GM23338 (cell line): ENCODE measurements around the gene HACE1. TPM values are rescaled to one million over a fixed set of nuclear protein-coding genes. Genes with fewer than 3 reads are reported as not detected.

Experiments used
- ATAC-seq: fragments of 200-7000 bp; cut with Tn5 transposase; 3 replicates; pipeline ENCODE4 v1.9.1; 2020
- DNase-seq: peaks from one replicate; pipeline ENCODE4 v3.0.0-alpha.2; 2015; ENCODE audit warnings: low spot score
- H2AFZ ChIP-seq: fragments of 200-600 bp; sonication (generic); 2 replicates; pipeline ENCODE4 v1.8.0; 2016; ENCODE audit warnings: antibody characterized with exemption, mild to moderate bottlenecking, moderate library complexity
- H3F3A ChIP-seq: fragments of 200-600 bp; sonication (generic); replicated peaks from 2 replicates; pipeline ENCODE4 v1.8.0; 2017; ENCODE audit warnings: antibody characterized with exemption, mixed run types, low read depth
- H3K27ac ChIP-seq: fragments of 200-600 bp; sonication (generic); 2 replicates; pipeline ENCODE4 v1.6.1; 2016; ENCODE audit warnings: low read depth
- H3K27me3 ChIP-seq: fragments of 200-600 bp; sonication (generic); 2 replicates; pipeline ENCODE4 v1.8.0; 2016; ENCODE audit warnings: mild to moderate bottlenecking, mixed run types, moderate library complexity; ENCODE audit not compliant: insufficient read depth
- H3K36me3 ChIP-seq: fragments of 200-600 bp; sonication (generic); 2 replicates; pipeline ENCODE4 v1.8.0; 2016; ENCODE audit warnings: mild to moderate bottlenecking; ENCODE audit not compliant: insufficient read depth
- H3K4me1 ChIP-seq: fragments of 200-600 bp; sonication (generic); 2 replicates; pipeline ENCODE4 v1.8.0; 2016; ENCODE audit warnings: mild to moderate bottlenecking, moderate library complexity; ENCODE audit not compliant: insufficient read depth
- H3K4me2 ChIP-seq: fragments of 200-600 bp; sonication (generic); 2 replicates; pipeline ENCODE4 v1.7.1; 2017; ENCODE audit warnings: mixed run types
- H3K4me3 ChIP-seq: fragments of 200-600 bp; sonication (generic); 2 replicates; pipeline ENCODE4 v1.6.1; 2016; ENCODE audit warnings: mixed run types
- H3K79me2 ChIP-seq: fragments of 200-600 bp; sonication (generic); replicated peaks from 2 replicates; pipeline ENCODE4 v1.8.0; 2017; ENCODE audit warnings: mild to moderate bottlenecking; ENCODE audit not compliant: insufficient read depth
- H3K9me2 ChIP-seq: fragments of 200-600 bp; sonication (generic); 2 replicates; pipeline ENCODE4 v1.8.0; 2017; ENCODE audit not compliant: insufficient read depth
- H4K20me1 ChIP-seq: fragments of 200-600 bp; sonication (generic); replicated peaks from 2 replicates; pipeline ENCODE4 v1.8.0; 2017; ENCODE audit warnings: mild to moderate bottlenecking; ENCODE audit not compliant: insufficient read depth
- H3K27ac Mint-ChIP-seq: 2 replicates; pipeline ENCODE4 v1.8.0; 2020; ENCODE audit warnings: inconsistent platforms, mild to moderate bottlenecking, moderate library complexity, mixed read lengths
- H3K27me3 Mint-ChIP-seq: 3 replicates; pipeline ENCODE4 v1.8.0; 2022; ENCODE audit warnings: low read depth, mild to moderate bottlenecking, moderate library complexity, mixed read lengths, inconsistent platforms; ENCODE audit not compliant: insufficient read depth, poor library complexity
- H3K36me3 Mint-ChIP-seq: 3 replicates; pipeline ENCODE4 v1.8.0; 2021; ENCODE audit warnings: low read depth, mild to moderate bottlenecking, inconsistent platforms, moderate library complexity, mixed read lengths
- H3K4me1 Mint-ChIP-seq: 3 replicates; pipeline ENCODE4 v1.8.0; 2020; ENCODE audit warnings: mild to moderate bottlenecking, inconsistent platforms, mixed read lengths
- H3K4me3 Mint-ChIP-seq: 3 replicates; pipeline ENCODE4 v1.8.0; 2021; ENCODE audit warnings: moderate library complexity, mild to moderate bottlenecking, inconsistent platforms, mixed read lengths
- H3K9me3 Mint-ChIP-seq: 3 replicates; pipeline ENCODE4 v1.8.0; 2020; ENCODE audit warnings: moderate library complexity, mild to moderate bottlenecking, inconsistent platforms, mixed read lengths
- CREB1 ChIP-seq: fragments of 250-450 bp; sonication (Bioruptor Pico); IDR thresholded peaks from 2 replicates; pipeline ENCODE4 v1.5.0; 2020; ENCODE audit warnings: low read depth, mild to moderate bottlenecking, moderate library complexity
- EZH2 ChIP-seq: fragments of 200-600 bp; sonication (generic); IDR thresholded peaks from one replicate; pipeline ENCODE4 v1.8.0; 2017; ENCODE audit warnings: antibody characterized with exemption, mild to moderate bottlenecking, low read depth; ENCODE audit not compliant: unreplicated experiment
- EZH2phosphoT487 ChIP-seq: fragments of 200-600 bp; sonication (generic); IDR thresholded peaks from one replicate; pipeline ENCODE4 v1.8.1; 2018; ENCODE audit warnings: antibody characterized with exemption; ENCODE audit not compliant: unreplicated experiment
- NANOG ChIP-seq: IDR thresholded peaks from 2 replicates; pipeline ENCODE4 v1.6.1; 2016; ENCODE audit warnings: antibody characterized with exemption, borderline replicate concordance
- REST ChIP-seq: IDR thresholded peaks from one replicate; pipeline ENCODE4 v1.6.1; 2018; ENCODE audit warnings: antibody characterized with exemption; ENCODE audit not compliant: unreplicated experiment
- ZNF114 ChIP-seq: fragments of 250-450 bp; sonication (Bioruptor Pico); IDR thresholded peaks from 2 replicates; pipeline ENCODE4 v1.5.0; 2020; ENCODE audit warnings: mild to moderate bottlenecking, moderate library complexity
- ZNF331 ChIP-seq: fragments of 250-450 bp; sonication (Bioruptor Pico); IDR thresholded peaks from 2 replicates; pipeline ENCODE4 v1.5.0; 2020; ENCODE audit warnings: low read depth, mild to moderate bottlenecking, moderate library complexity
- polyA plus RNA-seq: library from polyadenylated mRNA; unstranded; fragments of >200 nt; fragmentation: Nextera tagmentation; extraction: Ambion mirVana; gene quantifications from 2 replicates; pipeline ENCODE4 v1.2.1, GENCODE V29; 2016
- total RNA-seq: library from RNA; depleted of rRNA; stranded (reverse); fragments of >200 nt; shearing (Covaris generic); gene quantifications from 2 replicates; pipeline ENCODE4 v1.2.3, GENCODE V29; 2014
- TF ChIP-seq, protein P1 (sequence below): fragments of 250-450 bp; sonication (Bioruptor Pico); IDR thresholded peaks from 2 replicates; pipeline ENCODE4 v1.5.0; 2020; ENCODE audit warnings: mild to moderate bottlenecking, moderate library complexity

HACE1 gene
- total and polyA plus RNA-seq, 2 experiments from 2014 or later, result 8.6 to 28.7 TPM

DNA sequence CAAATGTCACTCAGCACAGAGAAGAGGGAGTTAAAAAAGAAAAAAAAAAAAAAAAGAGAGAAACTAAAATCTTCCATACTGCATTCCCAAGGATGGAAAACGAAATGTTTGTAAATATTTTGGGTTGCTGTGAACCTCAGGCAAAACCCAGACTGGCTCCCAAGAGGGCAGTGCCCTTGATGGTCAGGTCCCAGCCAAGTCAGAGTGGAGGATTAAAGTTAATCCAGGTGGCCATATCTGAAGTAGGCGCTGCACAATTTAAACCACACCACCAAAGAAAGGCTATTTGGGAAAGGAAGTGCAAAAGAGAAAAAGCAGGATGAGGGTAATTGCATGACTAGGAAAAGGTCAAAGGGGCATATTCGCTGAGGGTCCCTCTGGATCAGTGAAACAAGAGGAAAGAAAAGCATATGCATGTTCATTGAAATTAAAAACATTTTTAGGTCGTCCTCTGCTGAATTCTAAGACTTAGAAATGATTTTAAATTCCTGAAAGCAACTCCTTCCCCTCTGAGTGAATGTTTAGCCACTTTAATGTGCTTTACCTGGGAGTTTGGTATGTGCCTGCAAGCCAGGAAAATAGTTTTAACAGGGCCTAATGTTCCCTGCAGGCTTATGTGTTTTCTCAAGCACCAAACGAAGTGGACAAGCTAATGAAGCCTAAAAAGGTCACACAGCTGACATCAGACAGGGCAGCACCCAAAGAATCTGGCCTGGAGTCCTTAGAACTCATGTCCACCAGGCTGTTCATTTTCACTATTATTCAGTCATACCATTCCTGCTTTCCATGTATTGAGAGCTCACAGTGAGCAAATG lies 159.1 kb downstream of the HACE1 start:
- H3K27me3 ChIP-seq, result no peaks in the 10 kb centered on the region
- ATAC-seq (no peak), DNase-seq (peak; percentile 31)
- no peaks in the 10 kb centered on the region for H3K9me3 Mint-ChIP-seq
- H3K4me1 Mint-ChIP-seq, result peaks cover 25% of the 10 kb centered on the region; the same call in 2 of the 3 replicates
- peak overlapping the region; percentile 90 for H3K27ac Mint-ChIP-seq
- H3K27me3 Mint-ChIP-seq, result peaks cover 2% of the 10 kb centered on the region
- TF ChIP-seq EZH2phosphoT487, result no peak
- no peak for TF ChIP-seq NANOG
- no peak for TF ChIP-seq EZH2
- no peak for TF ChIP-seq REST
- no peak for TF ChIP-seq ZNF114 (CRISPR knock-in tag)
- no peak for TF ChIP-seq ZNF331
- TF ChIP-seq, protein P1, sequence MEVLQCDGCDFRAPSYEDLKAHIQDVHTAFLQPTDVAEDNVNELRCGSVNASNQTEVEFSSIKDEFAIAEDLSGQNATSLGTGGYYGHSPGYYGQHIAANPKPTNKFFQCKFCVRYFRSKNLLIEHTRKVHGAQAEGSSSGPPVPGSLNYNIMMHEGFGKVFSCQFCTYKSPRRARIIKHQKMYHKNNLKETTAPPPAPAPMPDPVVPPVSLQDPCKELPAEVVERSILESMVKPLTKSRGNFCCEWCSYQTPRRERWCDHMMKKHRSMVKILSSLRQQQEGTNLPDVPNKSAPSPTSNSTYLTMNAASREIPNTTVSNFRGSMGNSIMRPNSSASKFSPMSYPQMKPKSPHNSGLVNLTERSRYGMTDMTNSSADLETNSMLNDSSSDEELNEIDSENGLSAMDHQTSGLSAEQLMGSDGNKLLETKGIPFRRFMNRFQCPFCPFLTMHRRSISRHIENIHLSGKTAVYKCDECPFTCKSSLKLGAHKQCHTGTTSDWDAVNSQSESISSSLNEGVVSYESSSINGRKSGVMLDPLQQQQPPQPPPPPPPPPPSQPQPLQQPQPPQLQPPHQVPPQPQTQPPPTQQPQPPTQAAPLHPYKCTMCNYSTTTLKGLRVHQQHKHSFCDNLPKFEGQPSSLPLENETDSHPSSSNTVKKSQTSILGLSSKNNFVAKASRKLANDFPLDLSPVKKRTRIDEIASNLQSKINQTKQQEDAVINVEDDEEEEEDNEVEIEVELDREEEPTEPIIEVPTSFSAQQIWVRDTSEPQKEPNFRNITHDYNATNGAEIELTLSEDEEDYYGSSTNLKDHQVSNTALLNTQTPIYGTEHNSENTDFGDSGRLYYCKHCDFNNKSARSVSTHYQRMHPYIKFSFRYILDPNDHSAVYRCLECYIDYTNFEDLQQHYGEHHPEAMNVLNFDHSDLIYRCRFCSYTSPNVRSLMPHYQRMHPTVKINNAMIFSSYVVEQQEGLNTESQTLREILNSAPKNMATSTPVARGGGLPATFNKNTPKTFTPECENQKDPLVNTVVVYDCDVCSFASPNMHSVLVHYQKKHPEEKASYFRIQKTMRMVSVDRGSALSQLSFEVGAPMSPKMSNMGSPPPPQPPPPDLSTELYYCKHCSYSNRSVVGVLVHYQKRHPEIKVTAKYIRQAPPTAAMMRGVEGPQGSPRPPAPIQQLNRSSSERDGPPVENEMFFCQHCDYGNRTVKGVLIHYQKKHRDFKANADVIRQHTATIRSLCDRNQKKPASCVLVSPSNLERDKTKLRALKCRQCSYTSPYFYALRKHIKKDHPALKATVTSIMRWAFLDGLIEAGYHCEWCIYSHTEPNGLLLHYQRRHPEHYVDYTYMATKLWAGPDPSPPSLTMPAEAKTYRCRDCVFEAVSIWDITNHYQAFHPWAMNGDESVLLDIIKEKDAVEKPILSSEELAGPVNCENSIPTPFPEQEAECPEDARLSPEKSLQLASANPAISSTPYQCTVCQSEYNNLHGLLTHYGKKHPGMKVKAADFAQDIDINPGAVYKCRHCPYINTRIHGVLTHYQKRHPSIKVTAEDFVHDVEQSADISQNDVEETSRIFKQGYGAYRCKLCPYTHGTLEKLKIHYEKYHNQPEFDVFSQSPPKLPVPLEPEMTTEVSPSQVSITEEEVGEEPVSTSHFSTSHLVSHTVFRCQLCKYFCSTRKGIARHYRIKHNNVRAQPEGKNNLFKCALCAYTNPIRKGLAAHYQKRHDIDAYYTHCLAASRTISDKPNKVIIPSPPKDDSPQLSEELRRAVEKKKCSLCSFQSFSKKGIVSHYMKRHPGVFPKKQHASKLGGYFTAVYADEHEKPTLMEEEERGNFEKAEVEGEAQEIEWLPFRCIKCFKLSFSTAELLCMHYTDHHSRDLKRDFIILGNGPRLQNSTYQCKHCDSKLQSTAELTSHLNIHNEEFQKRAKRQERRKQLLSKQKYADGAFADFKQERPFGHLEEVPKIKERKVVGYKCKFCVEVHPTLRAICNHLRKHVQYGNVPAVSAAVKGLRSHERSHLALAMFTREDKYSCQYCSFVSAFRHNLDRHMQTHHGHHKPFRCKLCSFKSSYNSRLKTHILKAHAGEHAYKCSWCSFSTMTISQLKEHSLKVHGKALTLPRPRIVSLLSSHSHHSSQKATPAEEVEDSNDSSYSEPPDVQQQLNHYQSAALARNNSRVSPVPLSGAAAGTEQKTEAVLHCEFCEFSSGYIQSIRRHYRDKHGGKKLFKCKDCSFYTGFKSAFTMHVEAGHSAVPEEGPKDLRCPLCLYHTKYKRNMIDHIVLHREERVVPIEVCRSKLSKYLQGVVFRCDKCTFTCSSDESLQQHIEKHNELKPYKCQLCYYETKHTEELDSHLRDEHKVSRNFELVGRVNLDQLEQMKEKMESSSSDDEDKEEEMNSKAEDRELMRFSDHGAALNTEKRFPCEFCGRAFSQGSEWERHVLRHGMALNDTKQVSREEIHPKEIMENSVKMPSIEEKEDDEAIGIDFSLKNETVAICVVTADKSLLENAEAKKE, result no peak
- TF ChIP-seq CREB1 (CRISPR knock-in tag), result no peak
- peak overlapping the region; percentile 83 for H3K27ac ChIP-seq
- no peaks in the 10 kb centered on the region for H4K20me1 ChIP-seq
- H3K36me3 ChIP-seq, result no peaks in the 10 kb centered on the region
- no peaks in the 10 kb centered on the region for H3K9me2 ChIP-seq
- H3K4me3 ChIP-seq, result no peak overlapping the region
- no peaks in the 10 kb centered on the region for H3K4me1 ChIP-seq
- no peak overlapping the region for H3K4me2 ChIP-seq
- H3K36me3 Mint-ChIP-seq, result no peaks in the 10 kb centered on the region
- peak overlapping the region; percentile 18 for H2AFZ ChIP-seq
- H3K4me3 Mint-ChIP-seq, result no peak overlapping the region; the same call in 2 of the 3 replicates
- H3K79me2 ChIP-seq, result no peaks in the 10 kb centered on the region
- H3F3A ChIP-seq, result no peaks in the 10 kb centered on the region
